DMS53 treated with DMSO at 0.1 percent for 48 hours (cell line): Measurements from ENCODE around the gene B3GNT3.
"Not testable (repeated sequence)": the region's sequence is repeated elsewhere in the genome, so short reads cannot be mapped to it uniquely, and the experiment has no call there.

Source experiments
- DNase-seq: peaks from one replicate; lab custom pipeline; 2025; ENCODE audit not compliant: unreplicated experiment; lab: John Stamatoyannopoulos, UW

Gene B3GNT3

DNA sequence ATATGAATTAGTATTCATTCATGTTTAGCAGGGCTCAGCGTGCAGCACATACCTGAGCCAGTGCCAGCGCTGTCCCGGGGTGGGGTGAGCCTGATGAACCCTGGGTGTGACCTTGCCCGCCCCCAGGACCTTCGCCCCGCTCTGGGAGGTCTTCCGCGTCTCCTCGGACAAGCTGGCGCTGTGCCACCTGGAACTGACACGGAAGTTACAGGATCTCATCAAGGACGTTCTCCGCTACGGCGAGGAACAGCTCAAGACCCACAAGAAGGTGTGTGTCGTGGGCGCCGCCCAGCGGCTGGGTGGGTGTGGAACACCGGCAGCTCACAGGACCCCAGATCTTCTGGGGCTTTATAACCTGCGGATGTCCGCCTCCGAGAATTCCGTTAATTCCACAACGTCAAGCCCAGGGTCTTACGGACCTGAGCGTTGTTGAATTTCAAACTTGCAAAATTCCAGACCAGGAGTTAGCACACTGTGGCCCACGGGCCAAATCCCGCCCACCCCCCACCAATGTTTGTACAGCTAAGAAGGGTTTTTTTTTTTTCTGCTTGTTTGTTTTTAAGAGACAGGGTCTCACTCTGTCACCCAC, 28.3 kb upstream of the B3GNT3 start:
- peak; percentile 42 for DNase-seq

GRCh38 chr19:17767559-17767958, 27.4 kb upstream of the B3GNT3 start:
- DNase-seq: no peak

- DNase-seq: no peak
These were observed 24.3 kb upstream of the B3GNT3 start for GRCh38 chr19:17770613-17771012.

DNA sequence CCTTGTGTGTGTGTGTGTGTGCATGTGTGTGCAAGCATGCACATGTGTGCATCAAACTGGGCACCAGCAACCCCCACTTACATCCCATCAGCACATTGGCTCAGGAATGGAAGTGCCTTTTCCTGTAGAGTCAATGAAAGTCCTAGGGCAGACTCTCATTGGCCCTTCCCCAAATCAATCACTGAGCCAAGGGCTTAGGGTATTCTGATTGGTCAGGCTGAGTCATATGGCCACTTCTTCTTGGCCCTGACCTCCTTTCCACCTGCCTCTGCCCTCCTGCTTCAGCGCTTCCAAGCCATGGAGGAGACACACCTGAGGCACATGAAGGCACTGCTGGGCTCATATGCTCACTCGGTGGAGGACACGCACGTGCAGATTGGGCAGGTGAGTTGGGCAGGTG, 22.8 kb upstream of the B3GNT3 start:
- no peak for DNase-seq

- DNase-seq: no peak
These were observed 19.6 kb upstream of the B3GNT3 start for GRCh38 chr19:17775245-17775927.

DNA sequence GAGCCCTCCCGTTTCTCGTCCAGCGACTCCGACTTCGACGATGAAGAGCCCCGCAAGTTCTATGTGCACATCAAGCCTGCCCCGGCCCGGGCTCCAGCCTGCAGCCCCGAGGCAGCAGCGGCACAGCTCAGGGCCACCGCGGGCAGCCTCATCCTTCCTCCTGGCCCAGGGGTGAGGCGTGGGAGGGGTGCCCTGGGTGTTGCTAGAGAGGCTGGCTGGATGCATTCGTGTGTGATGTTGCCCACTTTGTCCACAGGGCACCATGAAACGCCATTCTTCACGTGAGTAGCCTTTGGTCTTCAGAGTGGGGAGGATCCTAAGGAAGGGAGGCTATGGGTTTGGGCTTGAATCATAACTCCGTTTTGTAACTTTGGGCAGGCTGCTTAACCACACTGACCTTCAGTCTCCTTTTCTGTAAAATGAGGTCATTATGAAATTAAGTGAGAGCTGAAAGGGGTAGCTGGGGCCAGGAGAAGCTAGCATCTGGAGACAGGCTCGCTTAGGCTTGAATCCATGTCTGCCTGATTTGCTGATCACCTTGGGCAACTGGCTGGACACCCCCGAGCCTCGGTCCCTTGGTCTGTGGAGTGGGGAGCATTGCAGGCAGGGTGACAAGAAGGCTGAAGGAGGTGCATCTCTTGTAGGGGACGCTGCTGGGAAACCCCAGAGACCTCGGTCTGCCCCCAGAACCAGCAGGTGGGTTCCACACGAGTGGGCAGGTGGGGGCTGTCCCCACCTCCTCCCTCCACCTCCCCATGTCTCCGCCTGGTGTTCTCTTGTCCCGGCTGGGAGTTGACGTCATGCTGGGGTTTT, 18.7 kb upstream of the B3GNT3 start:
- no peak for DNase-seq

- not testable (repeated sequence) for DNase-seq
These were observed 17.1 kb upstream of the B3GNT3 start for GRCh38 chr19:17777840-17778239.

DNA sequence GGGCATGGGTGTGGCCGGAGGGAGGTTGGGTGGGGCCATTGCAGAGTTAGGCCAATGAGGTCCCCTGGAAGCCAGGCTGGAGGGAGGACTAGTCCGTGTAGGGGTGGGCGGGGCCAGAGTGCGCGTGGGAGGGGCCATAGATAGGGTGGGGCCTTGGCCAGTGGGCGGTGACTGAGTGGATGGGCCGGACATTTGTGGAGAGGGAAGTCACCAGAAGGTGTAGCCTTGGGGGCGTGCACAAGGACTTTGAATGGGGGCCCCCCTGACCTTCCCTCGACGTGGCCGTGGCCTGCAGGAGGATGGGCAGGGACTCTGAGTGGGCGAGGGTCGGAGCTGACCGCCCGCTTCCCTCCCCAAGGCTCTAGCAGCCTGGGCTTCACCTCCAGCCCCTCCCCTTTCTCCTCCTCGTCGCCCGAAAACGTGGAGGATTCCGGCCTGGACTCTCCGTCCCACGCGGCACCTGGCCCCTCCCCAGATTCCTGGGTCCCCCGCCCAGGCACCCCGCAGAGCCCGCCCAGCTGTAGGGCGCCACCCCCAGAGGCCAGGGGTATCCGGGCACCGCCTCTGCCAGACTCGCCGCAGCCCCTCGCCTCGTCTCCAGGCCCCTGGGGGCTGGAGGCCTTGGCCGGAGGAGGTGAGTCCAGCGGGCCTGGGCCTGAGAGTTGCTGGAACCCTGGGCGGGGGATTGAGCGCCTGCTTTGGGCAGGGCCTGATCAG, 16.5 kb upstream of the B3GNT3 start:
- DNase-seq: no peak

DNA sequence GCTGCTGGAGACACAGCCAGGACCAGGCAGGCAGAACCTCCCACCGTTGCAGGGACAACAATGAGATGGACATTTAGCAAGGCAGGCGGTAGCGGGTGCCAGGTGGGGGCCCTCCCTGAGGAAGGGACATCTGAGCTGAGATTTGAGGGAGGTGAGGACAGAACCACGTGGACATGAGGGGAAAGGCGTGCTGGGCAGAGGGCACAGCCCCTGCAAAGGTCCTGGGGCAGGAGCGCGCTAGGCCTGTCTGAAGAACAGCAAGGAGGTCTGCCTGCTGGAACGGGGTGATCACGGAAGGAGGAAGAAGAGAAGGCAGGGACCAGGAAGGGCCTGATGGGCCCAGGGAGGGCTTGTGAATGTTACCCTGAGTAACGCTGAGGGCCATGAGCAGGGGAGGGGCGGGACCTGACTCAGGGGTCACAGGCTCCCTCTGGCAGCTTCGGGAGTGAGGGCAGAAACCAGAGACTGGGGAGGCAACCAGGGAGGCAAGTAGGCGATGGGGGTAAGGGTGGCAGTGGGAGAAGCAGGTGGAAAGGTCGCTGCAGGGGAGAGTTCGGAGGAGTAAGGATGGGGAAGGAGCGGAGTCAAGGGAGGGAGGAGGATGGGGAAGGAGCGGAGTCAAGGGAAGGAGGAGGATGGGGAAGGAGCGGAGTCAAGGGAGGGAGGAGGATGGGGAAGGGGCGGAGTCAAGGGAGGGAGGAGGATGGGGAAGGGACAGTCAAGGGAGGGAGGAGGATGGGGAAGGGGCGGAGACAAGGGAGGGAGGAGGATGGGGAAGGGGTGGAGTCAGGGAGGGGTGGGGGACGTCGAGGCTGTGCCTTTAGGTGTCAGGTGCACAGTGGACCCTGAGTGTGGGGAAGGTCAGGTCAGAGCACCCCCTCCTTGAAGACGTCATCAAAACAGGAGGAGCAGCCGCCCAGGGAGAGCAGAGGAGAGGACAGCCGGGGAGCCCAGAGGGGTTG, 15.7 kb upstream of the B3GNT3 start:
- no peak for DNase-seq

GRCh38 chr19:17780781-17781180, 14.2 kb upstream of the B3GNT3 start:
- DNase-seq: no peak

GRCh38 chr19:17783721-17784120, 11.2 kb upstream of the B3GNT3 start:
- DNase-seq: not testable (repeated sequence)

DNA sequence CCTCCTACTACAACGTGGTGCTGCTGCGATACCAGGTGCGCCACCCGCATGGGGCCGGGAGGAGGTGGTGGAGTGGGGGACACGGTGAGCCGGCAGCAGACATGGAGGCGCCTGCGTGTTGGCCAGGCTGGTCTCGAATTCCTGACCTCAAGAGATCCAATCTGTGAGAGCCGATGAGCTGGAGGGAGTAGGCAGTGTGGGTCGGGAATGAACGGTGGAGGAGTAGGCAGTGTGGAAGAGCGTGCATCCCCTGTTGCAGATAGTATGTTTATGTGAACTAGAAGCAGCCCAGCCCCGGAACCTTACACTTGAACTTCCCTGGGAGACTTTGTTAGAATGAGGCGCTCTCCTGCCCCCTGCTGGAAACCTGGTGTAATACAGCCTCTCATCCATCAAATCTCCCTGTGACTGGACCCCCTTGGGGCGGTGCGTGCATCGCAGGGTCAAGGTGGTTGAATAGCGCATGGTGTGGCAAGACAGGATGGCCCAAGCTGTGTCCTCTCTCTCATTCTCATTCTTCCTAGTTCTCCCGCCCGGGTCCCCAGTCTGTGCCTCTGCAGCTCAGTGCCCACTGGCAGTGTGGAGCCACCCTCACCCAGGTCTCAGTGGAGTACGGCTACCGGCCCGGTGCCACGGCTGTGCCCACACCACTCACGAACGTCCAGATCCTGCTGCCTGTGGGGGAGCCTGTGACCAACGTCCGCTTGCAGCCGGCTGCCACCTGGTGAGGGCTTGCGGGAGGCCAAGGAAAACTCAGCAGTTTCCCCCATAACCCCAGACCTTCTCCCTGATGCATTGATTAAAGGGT, 10.5 kb upstream of the B3GNT3 start:
- peak; percentile 33 for DNase-seq

DNA sequence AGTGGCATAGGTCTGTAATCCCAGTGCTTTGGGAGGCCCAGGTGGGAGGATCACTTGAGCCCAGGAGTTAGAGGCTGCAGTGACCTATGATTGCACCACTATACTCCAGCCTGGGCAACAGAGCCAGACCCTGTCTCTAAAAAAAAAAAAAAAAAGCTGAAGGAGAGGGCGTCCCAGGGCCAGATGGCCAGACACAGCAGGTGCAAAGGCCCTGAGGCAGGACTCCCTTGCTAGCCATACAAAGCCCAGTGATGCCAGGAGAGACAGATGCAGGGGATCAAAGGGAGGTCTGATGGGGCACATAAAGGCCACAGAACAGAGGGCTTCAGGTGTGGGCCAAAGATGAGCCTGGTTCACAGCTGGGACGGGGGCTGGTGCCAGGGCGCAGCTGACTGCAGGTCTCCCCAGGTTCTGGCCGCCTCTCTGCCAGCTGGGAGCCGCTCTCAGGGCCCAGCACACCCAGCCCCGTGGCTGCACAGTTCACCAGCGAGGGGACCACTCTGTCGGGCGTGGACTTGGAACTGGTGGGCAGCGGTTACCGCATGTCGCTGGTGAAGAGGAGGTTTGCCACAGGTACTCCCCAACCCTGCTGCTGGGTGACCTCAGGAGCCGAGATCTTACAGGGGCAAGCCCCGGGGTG, 7.5 kb upstream of the B3GNT3 start:
- no peak for DNase-seq

- no peak for DNase-seq
These were observed 6.3 kb upstream of the B3GNT3 start for GRCh38 chr19:17788632-17789031.

DNA sequence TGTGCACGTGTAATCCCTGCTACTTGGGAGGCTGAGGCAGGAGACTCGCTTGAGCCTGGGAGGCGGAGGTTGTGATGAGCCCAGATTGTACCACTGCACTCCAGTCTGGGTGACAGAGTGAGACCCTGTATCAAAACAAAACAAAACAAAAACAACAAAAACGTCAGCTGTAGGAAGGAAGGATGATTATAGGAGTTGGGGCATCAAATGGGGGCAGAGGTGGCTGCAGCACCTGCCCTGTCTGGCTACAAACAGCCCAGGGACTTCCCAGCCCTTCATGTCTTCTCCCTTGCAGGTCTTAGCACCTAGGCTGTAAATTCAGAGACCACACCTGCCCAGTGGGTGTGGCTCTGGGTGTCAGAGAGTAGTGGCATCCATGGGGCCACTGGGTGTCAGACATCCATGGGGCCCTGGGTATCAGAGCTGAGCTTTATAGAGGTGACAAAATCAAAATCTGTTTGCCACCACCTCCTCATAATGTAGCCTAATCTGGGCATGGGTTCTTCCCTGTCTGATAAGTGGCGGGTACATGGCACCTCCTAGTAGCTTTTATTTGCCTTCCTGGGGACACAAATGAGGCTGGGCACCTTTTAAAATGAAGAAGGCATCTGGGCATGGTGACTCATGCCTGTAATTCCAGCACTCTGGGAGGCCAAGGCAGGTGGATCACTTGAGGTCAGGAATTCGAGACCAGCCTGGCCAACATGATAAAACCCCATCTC, 4.7 kb upstream of the B3GNT3 start:
- peak; percentile 8 for DNase-seq

GRCh38 chr19:17794412-17794730, 567 bp upstream of the B3GNT3 start:
- no peak for DNase-seq

GRCh38 chr19:17795495-17795856, 538 bp downstream of the B3GNT3 start:
- no peak for DNase-seq

DNA sequence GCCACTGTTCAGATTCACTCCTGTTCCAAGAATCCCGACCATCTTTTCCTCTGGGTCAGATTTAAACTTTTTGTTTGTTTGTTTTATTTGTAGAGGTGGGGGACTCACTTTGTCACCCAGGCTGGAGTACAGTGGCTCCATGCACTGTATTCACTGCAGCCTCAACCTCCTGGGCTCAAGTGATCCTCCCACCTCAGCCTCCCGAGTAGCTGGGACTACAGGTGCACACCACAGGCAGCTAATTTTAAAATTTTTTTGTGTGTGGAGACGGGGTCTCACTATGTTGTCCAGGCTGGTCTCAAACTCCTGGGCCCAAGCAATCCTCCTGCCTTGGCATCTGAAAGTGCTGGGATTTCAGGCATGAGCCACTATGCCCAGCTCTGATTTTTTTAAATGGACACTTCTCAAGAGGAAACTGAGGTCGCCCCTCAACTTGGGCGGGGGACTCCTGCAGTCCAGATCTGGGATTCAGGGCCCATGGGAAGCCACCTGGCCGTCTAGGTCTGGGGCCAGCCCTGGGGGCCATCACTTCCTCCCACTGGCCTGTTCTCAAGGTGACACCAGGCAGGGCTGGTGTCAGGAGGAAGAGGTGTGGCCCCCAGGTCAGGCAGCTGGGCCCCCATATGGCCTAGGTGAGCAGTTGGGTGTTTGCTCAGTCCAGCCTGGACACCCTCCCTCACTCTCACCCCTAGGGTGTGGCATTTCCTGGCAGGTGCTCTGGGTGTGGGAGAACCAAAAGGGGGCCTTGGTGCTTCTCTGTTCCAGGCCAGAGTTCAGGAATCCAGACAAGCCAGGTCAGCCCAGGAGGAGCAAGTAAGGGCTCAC, 1.3 kb downstream of the B3GNT3 start:
- DNase-seq: no peak
